ENCODE results near the gene RASEF.

The RASEF gene

GRCh38 chr9:82988488-82988887 is 74.5 kb downstream of the RASEF start:
- Histone ChIP-seq H3K9me3 (ENCODE audit: insufficient read depth, low read length, severe bottlenecking) (no peaks in the 10 kb centered on the region), H4K20me1 (ENCODE audit: insufficient read depth, low read length) (no peaks in the 10 kb centered on the region), H3K27me3 (ENCODE audit: insufficient read depth, low read length, poor library complexity) (no peaks in the 10 kb centered on the region), H3K27ac (ENCODE audit: low read length) (no peak overlapping the region), H2AFZ (ENCODE audit: low read depth, low read length) (no peak overlapping the region), H3K4me2 (ENCODE audit: insufficient read depth, low read length) (no peak overlapping the region), H3K79me2 (ENCODE audit: insufficient read depth, low read length) (no peaks in the 10 kb centered on the region), H3K36me3 (ENCODE audit: insufficient read depth, low read length) (no peaks in the 10 kb centered on the region), H3K9ac (ENCODE audit: low read depth, low read length) (no peak overlapping the region), H3K4me3 (ENCODE audit: low read depth in 1 of 2, low read length in 2 of 2) (no peak overlapping the region), H3K4me1 (ENCODE audit: insufficient read depth, low read length) (peaks cover 2% of the 10 kb centered on the region; the same call in 1 of the 2 replicates)
- no peak for DNase-seq
- TF ChIP-seq EZH2 (IDR thresholded peaks at IDR 0.05; ENCODE audit: borderline replicate concordance, low read depth, low read length, severe bottlenecking) (no peak), CTCF (IDR thresholded peaks at IDR 0.05; ENCODE audit: borderline replicate concordance, extremely low read depth, low read length, poor library complexity, severe bottlenecking) (no peak)
- ATAC-seq (ENCODE audit: insufficient read depth, low read depth), result no peak

GRCh38 chr9:82987370-82988189 is 75.4 kb downstream of the RASEF start:
- Histone ChIP-seq H3K4me1 (ENCODE audit: insufficient read depth, low read length) (peaks cover 11% of the 10 kb centered on the region), H3K27ac (ENCODE audit: low read length) (no peak overlapping the region), H3K9me3 (ENCODE audit: insufficient read depth, low read length, severe bottlenecking) (no peaks in the 10 kb centered on the region), H4K20me1 (ENCODE audit: insufficient read depth, low read length) (no peaks in the 10 kb centered on the region), H3K4me3 (ENCODE audit: low read depth in 1 of 2, low read length in 2 of 2) (no peak overlapping the region), H3K4me2 (ENCODE audit: insufficient read depth, low read length) (no peak overlapping the region), H3K27me3 (ENCODE audit: insufficient read depth, low read length, poor library complexity) (no peaks in the 10 kb centered on the region), H2AFZ (ENCODE audit: low read depth, low read length) (no peak overlapping the region), H3K36me3 (ENCODE audit: insufficient read depth, low read length) (no peaks in the 10 kb centered on the region), H3K9ac (ENCODE audit: low read depth, low read length) (no peak overlapping the region), H3K79me2 (ENCODE audit: insufficient read depth, low read length) (no peaks in the 10 kb centered on the region)
- ATAC-seq (ENCODE audit: insufficient read depth, low read depth), result no peak
- TF ChIP-seq CTCF (IDR thresholded peaks at IDR 0.05; ENCODE audit: borderline replicate concordance, extremely low read depth, low read length, poor library complexity, severe bottlenecking), result no peak
- TF ChIP-seq EZH2 (IDR thresholded peaks at IDR 0.05; ENCODE audit: borderline replicate concordance, low read depth, low read length, severe bottlenecking), result no peak
- DNase-seq, result no peak

- no peaks in the 10 kb centered on the region for H4K20me1 ChIP-seq (ENCODE audit: insufficient read depth, low read length)
- no peak overlapping the region for H3K27ac ChIP-seq (ENCODE audit: low read length)
- no peaks in the 10 kb centered on the region for H3K79me2 ChIP-seq (ENCODE audit: insufficient read depth, low read length)
- no peaks in the 10 kb centered on the region for H3K27me3 ChIP-seq (ENCODE audit: insufficient read depth, low read length, poor library complexity)
- ATAC-seq (ENCODE audit: insufficient read depth, low read depth) (no peak), DNase-seq (no peak)
- H3K9me3 ChIP-seq (ENCODE audit: insufficient read depth, low read length, severe bottlenecking), result no peaks in the 10 kb centered on the region
- no peak overlapping the region for H3K4me2 ChIP-seq (ENCODE audit: insufficient read depth, low read length)
- no peak overlapping the region for H2AFZ ChIP-seq (ENCODE audit: low read depth, low read length)
- H3K9ac ChIP-seq (ENCODE audit: low read depth, low read length), result no peak overlapping the region
- no peak overlapping the region for H3K4me3 ChIP-seq (ENCODE audit: low read depth in 1 of 2, low read length in 2 of 2)
- TF ChIP-seq EZH2 (IDR thresholded peaks at IDR 0.05; ENCODE audit: borderline replicate concordance, low read depth, low read length, severe bottlenecking), result no peak
- no peak for TF ChIP-seq CTCF (IDR thresholded peaks at IDR 0.05; ENCODE audit: borderline replicate concordance, extremely low read depth, low read length, poor library complexity, severe bottlenecking)
- H3K4me1 ChIP-seq (ENCODE audit: insufficient read depth, low read length), result peaks cover 13% of the 10 kb centered on the region
- H3K36me3 ChIP-seq (ENCODE audit: insufficient read depth, low read length), result no peaks in the 10 kb centered on the region
Measured at GRCh38 chr9:82981552-82981951, 81.4 kb downstream of the RASEF start.
